H1 (cell line): ENCODE measurements around the gene TCEA2. TPM values are rescaled to one million over a fixed set of nuclear protein-coding genes. Genes with fewer than 3 reads are reported as not detected.

Experiments
- CTBP2 ChIP-seq: IDR thresholded peaks from 2 replicates; pipeline ENCODE4 v1.7.0; 2011; ENCODE audit warnings: borderline replicate concordance, mild to moderate bottlenecking, moderate library complexity, mixed read lengths, low read length; ENCODE audit not compliant: insufficient read depth, insufficient read length
- GABPA ChIP-seq: IDR thresholded peaks from 2 replicates; pipeline ENCODE4 v1.6.1; 2011; ENCODE audit warnings: mild to moderate bottlenecking, low read length, moderate library complexity, borderline replicate concordance; ENCODE audit not compliant: insufficient read depth
- JUN ChIP-seq: IDR thresholded peaks from 2 replicates; pipeline ENCODE4 v1.6.1; 2011; ENCODE audit warnings: low read depth, mild to moderate bottlenecking, improper control_type of control experiment, low read length
- MAFK ChIP-seq: IDR thresholded peaks from 2 replicates; pipeline ENCODE4 v1.6.1; 2012; ENCODE audit warnings: low read depth, mild to moderate bottlenecking, improper control_type of control experiment, low read length
- POU5F1 ChIP-seq: IDR thresholded peaks from 2 replicates; pipeline ENCODE4 v1.6.1; 2011; ENCODE audit warnings: low read depth, mild to moderate bottlenecking, low read length, moderate library complexity
- RBBP5 ChIP-seq: IDR thresholded peaks from 2 replicates; pipeline ENCODE4 v1.7.1; 2012; ENCODE audit warnings: low read depth, mild to moderate bottlenecking, inconsistent platforms, low read length, moderate library complexity, borderline replicate concordance
- RNF2 ChIP-seq: fragments of 200-900, 300-1000 bp; sonication (generic); IDR thresholded peaks from 2 replicates; pipeline ENCODE4 v1.7.1; 2016; ENCODE audit warnings: borderline replicate concordance, low read depth, mild to moderate bottlenecking, antibody characterized with exemption, low read length; ENCODE audit not compliant: poor library complexity, severe bottlenecking; ENCODE audit errors: missing control alignments
- SP4 ChIP-seq: IDR thresholded peaks from 2 replicates; pipeline ENCODE4 v1.6.1; 2012; ENCODE audit warnings: low read length, inconsistent platforms
- polyA plus RNA-seq, 7 experiments: library from polyadenylated mRNA; depleted of rRNA in 3 of 7; stranded (reverse) in 5 of 7; unstranded in 2 of 7; fragments of >200 nt in 5 of 7; fragments of 200-250 nt in 2 of 7; gene quantifications; 1 replicate in 5 of 7; 2 replicates in 1 of 7; 4 replicates in 1 of 7; pipeline versions ENCODE4 v1.2.1 to v1.2.3, GENCODE V29; 2011 to 2013; ENCODE audit warnings: missing spikeins in 2 of 7, mixed read lengths in 2 of 7
- total RNA-seq: library from RNA; stranded (reverse); fragmentation: NEBNext Ultra II Directional; extraction: Animal tissue kit (Norgen Biotek cat#: 25700); gene quantifications from 2 replicates; pipeline ENCODE4 v1.2.1, GENCODE V29; 2021
- TF ChIP-seq, protein P1 (sequence below): fragments of 300-600 bp; sonication (generic); IDR thresholded peaks from 2 replicates; pipeline ENCODE4 v1.7.1; 2012; ENCODE audit warnings: low read length, moderate library complexity, mild to moderate bottlenecking, inconsistent platforms; ENCODE audit not compliant: insufficient replicate concordance

The TCEA2 gene
- total and polyA plus RNA-seq, 2 of the 8 experiments (the other 6 are each of a cell fraction or from before 2014, with no cell fraction given): 41.4 to 42.3 TPM

DNA sequence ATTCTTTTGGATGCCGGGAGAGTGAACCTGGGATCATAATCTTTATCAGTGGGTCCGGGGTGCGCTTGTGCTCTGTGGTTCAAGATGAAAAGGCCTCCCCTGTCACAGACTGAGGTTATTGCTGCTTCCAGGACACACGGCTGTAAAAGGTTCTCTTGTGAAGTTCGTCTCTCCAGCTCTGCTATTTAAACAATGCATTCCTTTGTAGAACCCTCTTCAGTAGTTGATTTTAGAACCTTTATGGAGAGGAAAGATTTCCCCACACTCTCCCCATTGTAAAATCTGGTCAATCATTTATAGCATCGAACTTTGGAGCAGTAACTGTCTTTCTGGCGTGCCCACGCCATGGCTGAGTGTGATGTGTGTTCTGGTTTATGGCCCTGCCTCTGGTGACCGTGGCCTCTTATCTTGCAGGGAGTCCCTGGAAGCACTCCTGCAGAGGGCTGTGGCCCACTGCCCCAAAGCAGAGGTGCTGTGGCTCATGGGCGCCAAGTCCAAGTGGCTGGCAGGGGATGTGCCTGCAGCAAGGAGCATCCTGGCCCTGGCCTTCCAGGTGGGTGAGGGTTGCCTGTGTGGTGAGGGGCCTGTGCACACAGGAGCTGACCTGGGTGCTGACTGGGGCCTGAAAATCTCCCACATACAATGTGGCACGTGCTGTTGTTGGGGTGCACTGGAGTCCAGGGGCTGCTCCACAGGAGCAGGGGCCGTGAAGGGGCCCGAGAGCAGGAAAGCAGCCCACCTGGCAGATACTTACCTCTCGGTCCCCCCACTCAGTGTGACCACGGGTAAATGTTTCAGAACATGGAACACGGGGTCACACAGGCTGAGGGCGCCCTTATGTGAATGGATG is 38.6 kb upstream of the TCEA2 start (continued):
- TF ChIP-seq, protein P1, sequence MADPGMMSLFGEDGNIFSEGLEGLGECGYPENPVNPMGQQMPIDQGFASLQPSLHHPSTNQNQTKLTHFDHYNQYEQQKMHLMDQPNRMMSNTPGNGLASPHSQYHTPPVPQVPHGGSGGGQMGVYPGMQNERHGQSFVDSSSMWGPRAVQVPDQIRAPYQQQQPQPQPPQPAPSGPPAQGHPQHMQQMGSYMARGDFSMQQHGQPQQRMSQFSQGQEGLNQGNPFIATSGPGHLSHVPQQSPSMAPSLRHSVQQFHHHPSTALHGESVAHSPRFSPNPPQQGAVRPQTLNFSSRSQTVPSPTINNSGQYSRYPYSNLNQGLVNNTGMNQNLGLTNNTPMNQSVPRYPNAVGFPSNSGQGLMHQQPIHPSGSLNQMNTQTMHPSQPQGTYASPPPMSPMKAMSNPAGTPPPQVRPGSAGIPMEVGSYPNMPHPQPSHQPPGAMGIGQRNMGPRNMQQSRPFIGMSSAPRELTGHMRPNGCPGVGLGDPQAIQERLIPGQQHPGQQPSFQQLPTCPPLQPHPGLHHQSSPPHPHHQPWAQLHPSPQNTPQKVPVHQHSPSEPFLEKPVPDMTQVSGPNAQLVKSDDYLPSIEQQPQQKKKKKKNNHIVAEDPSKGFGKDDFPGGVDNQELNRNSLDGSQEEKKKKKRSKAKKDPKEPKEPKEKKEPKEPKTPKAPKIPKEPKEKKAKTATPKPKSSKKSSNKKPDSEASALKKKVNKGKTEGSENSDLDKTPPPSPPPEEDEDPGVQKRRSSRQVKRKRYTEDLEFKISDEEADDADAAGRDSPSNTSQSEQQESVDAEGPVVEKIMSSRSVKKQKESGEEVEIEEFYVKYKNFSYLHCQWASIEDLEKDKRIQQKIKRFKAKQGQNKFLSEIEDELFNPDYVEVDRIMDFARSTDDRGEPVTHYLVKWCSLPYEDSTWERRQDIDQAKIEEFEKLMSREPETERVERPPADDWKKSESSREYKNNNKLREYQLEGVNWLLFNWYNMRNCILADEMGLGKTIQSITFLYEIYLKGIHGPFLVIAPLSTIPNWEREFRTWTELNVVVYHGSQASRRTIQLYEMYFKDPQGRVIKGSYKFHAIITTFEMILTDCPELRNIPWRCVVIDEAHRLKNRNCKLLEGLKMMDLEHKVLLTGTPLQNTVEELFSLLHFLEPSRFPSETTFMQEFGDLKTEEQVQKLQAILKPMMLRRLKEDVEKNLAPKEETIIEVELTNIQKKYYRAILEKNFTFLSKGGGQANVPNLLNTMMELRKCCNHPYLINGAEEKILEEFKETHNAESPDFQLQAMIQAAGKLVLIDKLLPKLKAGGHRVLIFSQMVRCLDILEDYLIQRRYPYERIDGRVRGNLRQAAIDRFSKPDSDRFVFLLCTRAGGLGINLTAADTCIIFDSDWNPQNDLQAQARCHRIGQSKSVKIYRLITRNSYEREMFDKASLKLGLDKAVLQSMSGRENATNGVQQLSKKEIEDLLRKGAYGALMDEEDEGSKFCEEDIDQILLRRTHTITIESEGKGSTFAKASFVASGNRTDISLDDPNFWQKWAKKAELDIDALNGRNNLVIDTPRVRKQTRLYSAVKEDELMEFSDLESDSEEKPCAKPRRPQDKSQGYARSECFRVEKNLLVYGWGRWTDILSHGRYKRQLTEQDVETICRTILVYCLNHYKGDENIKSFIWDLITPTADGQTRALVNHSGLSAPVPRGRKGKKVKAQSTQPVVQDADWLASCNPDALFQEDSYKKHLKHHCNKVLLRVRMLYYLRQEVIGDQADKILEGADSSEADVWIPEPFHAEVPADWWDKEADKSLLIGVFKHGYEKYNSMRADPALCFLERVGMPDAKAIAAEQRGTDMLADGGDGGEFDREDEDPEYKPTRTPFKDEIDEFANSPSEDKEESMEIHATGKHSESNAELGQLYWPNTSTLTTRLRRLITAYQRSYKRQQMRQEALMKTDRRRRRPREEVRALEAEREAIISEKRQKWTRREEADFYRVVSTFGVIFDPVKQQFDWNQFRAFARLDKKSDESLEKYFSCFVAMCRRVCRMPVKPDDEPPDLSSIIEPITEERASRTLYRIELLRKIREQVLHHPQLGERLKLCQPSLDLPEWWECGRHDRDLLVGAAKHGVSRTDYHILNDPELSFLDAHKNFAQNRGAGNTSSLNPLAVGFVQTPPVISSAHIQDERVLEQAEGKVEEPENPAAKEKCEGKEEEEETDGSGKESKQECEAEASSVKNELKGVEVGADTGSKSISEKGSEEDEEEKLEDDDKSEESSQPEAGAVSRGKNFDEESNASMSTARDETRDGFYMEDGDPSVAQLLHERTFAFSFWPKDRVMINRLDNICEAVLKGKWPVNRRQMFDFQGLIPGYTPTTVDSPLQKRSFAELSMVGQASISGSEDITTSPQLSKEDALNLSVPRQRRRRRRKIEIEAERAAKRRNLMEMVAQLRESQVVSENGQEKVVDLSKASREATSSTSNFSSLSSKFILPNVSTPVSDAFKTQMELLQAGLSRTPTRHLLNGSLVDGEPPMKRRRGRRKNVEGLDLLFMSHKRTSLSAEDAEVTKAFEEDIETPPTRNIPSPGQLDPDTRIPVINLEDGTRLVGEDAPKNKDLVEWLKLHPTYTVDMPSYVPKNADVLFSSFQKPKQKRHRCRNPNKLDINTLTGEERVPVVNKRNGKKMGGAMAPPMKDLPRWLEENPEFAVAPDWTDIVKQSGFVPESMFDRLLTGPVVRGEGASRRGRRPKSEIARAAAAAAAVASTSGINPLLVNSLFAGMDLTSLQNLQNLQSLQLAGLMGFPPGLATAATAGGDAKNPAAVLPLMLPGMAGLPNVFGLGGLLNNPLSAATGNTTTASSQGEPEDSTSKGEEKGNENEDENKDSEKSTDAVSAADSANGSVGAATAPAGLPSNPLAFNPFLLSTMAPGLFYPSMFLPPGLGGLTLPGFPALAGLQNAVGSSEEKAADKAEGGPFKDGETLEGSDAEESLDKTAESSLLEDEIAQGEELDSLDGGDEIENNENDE: no peak
- TF ChIP-seq POU5F1 (no peak), JUN (no peak), MAFK (no peak), CTBP2 (no peak), SP4 (no peak), RNF2 (no peak), RBBP5 (no peak), GABPA (no peak)
